BE2C (cell line): ENCODE data around the gene OR2M2. TPM values are rescaled to one million over a fixed set of nuclear protein-coding genes. Genes with fewer than 3 reads are reported as not detected.

Experiments used
- DNase-seq: peaks from one replicate; pipeline ENCODE4 v3.0.0-alpha.2; 2020
- H3K27me3 ChIP-seq: fragments of 250-450 bp; sonication (Bioruptor Pico); 2 replicates; pipeline ENCODE4 v1.5.1; 2020; ENCODE audit warnings: mild to moderate bottlenecking
- H3K36me3 ChIP-seq: fragments of 250-450 bp; sonication (Bioruptor Pico); 2 replicates; pipeline ENCODE4 v1.5.1; 2020; ENCODE audit warnings: mild to moderate bottlenecking
- H3K4me1 ChIP-seq: fragments of 250-450 bp; sonication (Bioruptor Pico); 2 replicates; pipeline ENCODE4 v1.5.1; 2020
- H3K4me3 ChIP-seq: 2 replicates; pipeline ENCODE4 v1.5.1; 2011; ENCODE audit warnings: low read depth, low read length
- H3K9me3 ChIP-seq: fragments of 250-450 bp; sonication (Bioruptor Pico); 2 replicates; pipeline ENCODE4 v1.5.1; 2020
- CTCF ChIP-seq: IDR thresholded peaks from 2 replicates; pipeline ENCODE4 v1.5.1; 2012; ENCODE audit warnings: mild to moderate bottlenecking, low read depth, low read length
- polyA plus RNA-seq: library from polyadenylated mRNA; unstranded; fragments of >200 nt; gene quantifications from one replicate; pipeline ENCODE4 v1.2.1, GENCODE V29; 2012; ENCODE audit warnings: low read depth, missing spikeins; ENCODE audit not compliant: insufficient read length, insufficient read depth

The OR2M2 gene
- polyA plus RNA-seq: not detected

- no peaks in the 10 kb centered on the region for H3K27me3 ChIP-seq
- DNase-seq: no peak
- TF ChIP-seq CTCF: no peak
- H3K4me1 ChIP-seq: no peaks in the 10 kb centered on the region
- H3K36me3 ChIP-seq: no peaks in the 10 kb centered on the region
- H3K4me3 ChIP-seq: no peak within 1 kb of the TSS
- no peaks in the 10 kb centered on the region for H3K9me3 ChIP-seq
Observed at GRCh38 chr1:248174521-248174920, at the start of gene OR2M2. TSS of gene OR2M2 (plus strand) at chr1:248174821. CDS start at chr1:248179986, 5,165 bp downstream.

- H3K9me3 ChIP-seq: no peaks in the 10 kb centered on the region; the same call in 1 of the 2 replicates
- H3K4me1 ChIP-seq: no peaks in the 10 kb centered on the region
- DNase-seq: no peak
- H3K36me3 ChIP-seq: no peaks in the 10 kb centered on the region
- TF ChIP-seq CTCF: no peak
- no peak overlapping the region for H3K4me3 ChIP-seq
- no peaks in the 10 kb centered on the region for H3K27me3 ChIP-seq
Observed at GRCh38 chr1:248127653-248128052, 47.0 kb upstream of the OR2M2 start.

- Histone ChIP-seq H3K36me3 (no peaks in the 10 kb centered on the region), H3K9me3 (no peaks in the 10 kb centered on the region; the same call in 1 of the 2 replicates), H3K4me3 (no peak overlapping the region), H3K4me1 (no peaks in the 10 kb centered on the region), H3K27me3 (no peaks in the 10 kb centered on the region)
- TF ChIP-seq CTCF: no peak
- DNase-seq: no peak
Observed at GRCh38 chr1:248136811-248137210, 37.8 kb upstream of the OR2M2 start.

- Histone ChIP-seq H3K9me3 (no peaks in the 10 kb centered on the region), H3K4me1 (no peaks in the 10 kb centered on the region), H3K4me3 (no peak overlapping the region), H3K27me3 (no peaks in the 10 kb centered on the region), H3K36me3 (no peaks in the 10 kb centered on the region)
- no peak for TF ChIP-seq CTCF
- DNase-seq: no peak
Observed at GRCh38 chr1:248140846-248141245, 33.8 kb upstream of the OR2M2 start.

GRCh38 chr1:248143311-248143710 is 31.3 kb upstream of the OR2M2 start:
- Histone ChIP-seq H3K4me1 (no peaks in the 10 kb centered on the region), H3K9me3 (no peaks in the 10 kb centered on the region), H3K36me3 (no peaks in the 10 kb centered on the region), H3K4me3 (no peak overlapping the region), H3K27me3 (no peaks in the 10 kb centered on the region)
- no peak for DNase-seq
- no peak for TF ChIP-seq CTCF

- TF ChIP-seq CTCF: no peak
- H3K27me3 ChIP-seq: no peaks in the 10 kb centered on the region
- H3K9me3 ChIP-seq: no peaks in the 10 kb centered on the region
- no peaks in the 10 kb centered on the region for H3K36me3 ChIP-seq
- H3K4me1 ChIP-seq: no peaks in the 10 kb centered on the region
- no peak for DNase-seq
- no peak within 1 kb of the TSS for H3K4me3 ChIP-seq
Observed at GRCh38 chr1:248144513-248145198, 30.0 kb upstream of the OR2M2 start, which contains the start of gene OR2M5. TSS of gene OR2M5 (plus strand) at chr1:248145148. CDS start at chr1:248145148, 0 bp downstream.
